ENCODE results near the gene OTOF.

OTOF gene

GRCh38 chr2:26432859-26433258 is 45.1 kb downstream of the OTOF start:
- TF ChIP-seq CTCF (IDR thresholded peaks at IDR 0.05; ENCODE audit: low read depth, low read length): no peak
- no peak overlapping the region for H3K4me3 ChIP-seq (ENCODE audit: low read depth, low read length)
- in situ Hi-C loops (cut with HindIII; ENCODE audit: low sequenced_read_pairs): no loop called here
- no peak for DNase-seq (ENCODE audit: low read depth, low spot score)

GRCh38 chr2:26432363-26432762 is 45.6 kb downstream of the OTOF start:
- no peak for TF ChIP-seq CTCF (IDR thresholded peaks at IDR 0.05; ENCODE audit: low read depth, low read length)
- in situ Hi-C loops (cut with HindIII; ENCODE audit: low sequenced_read_pairs): no loop called here
- no peak for DNase-seq (ENCODE audit: low read depth, low spot score)
- H3K4me3 ChIP-seq (ENCODE audit: low read depth, low read length): no peak overlapping the region

GRCh38 chr2:26430826-26431225 is 47.1 kb downstream of the OTOF start:
- TF ChIP-seq CTCF (IDR thresholded peaks at IDR 0.05; ENCODE audit: low read depth, low read length): no peak
- no peak overlapping the region for H3K4me3 ChIP-seq (ENCODE audit: low read depth, low read length)
- no peak for DNase-seq (ENCODE audit: low read depth, low spot score)
- in situ Hi-C loops (cut with HindIII; ENCODE audit: low sequenced_read_pairs): no loop called here

- no peak for DNase-seq (ENCODE audit: low read depth, low spot score)
- in situ Hi-C loops (cut with HindIII; ENCODE audit: low sequenced_read_pairs): no loop called here
These were observed 47.9 kb downstream of the OTOF start for GRCh38 chr2:26429779-26430578.

GRCh38 chr2:26428846-26429245 is 49.1 kb downstream of the OTOF start:
- TF ChIP-seq CTCF (IDR thresholded peaks at IDR 0.05; ENCODE audit: low read depth, low read length): no peak
- in situ Hi-C loops (cut with HindIII; ENCODE audit: low sequenced_read_pairs): no loop called here
- no peak for DNase-seq (ENCODE audit: low read depth, low spot score)
- no peak overlapping the region for H3K4me3 ChIP-seq (ENCODE audit: low read depth, low read length)

More at GRCh38 chr2:26429779-26430578, 47.9 kb downstream of the OTOF start:
- no peak overlapping the region for H3K4me3 ChIP-seq (ENCODE audit: low read depth, low read length)
- TF ChIP-seq CTCF (IDR thresholded peaks at IDR 0.05; ENCODE audit: low read depth, low read length): no peak

- TF ChIP-seq CTCF (IDR thresholded peaks at IDR 0.05; ENCODE audit: low read depth, low read length): no peak
- no peak for DNase-seq (ENCODE audit: low read depth, low spot score)
- H3K4me3 ChIP-seq (ENCODE audit: low read depth, low read length): no peak overlapping the region
- in situ Hi-C loops (cut with HindIII; ENCODE audit: low sequenced_read_pairs): no loop called here
These were observed 53.7 kb downstream of the OTOF start for GRCh38 chr2:26424221-26424620.
